K562 (cell line): ENCODE results near the gene TSPYL6.

ENCODE experiments used
- ATF6 ChIP-seq: sonication (generic); formaldehyde crosslinking; IDR thresholded peaks from 2 replicates; pipeline ENCODE4 v1.4.0; 2020; ENCODE audit warnings: mild to moderate bottlenecking, missing genetic modification reagents
- BRD4 ChIP-seq: fragments of 200-600 bp; sonication (generic); IDR thresholded peaks from 2 replicates; pipeline ENCODE4 v1.6.1; 2017; ENCODE audit warnings: inconsistent platforms
- FOXM1 ChIP-seq, 2 experiments: fragments of 450-650 bp in 1 of 2; sonication (generic) in 1 of 2; formaldehyde crosslinking in 1 of 2; IDR thresholded peaks; 2 replicates each; pipeline versions ENCODE4 v1.6.1 to v1.9.0; 2017 to 2022; ENCODE audit warnings: low read depth in 2 of 2, mild to moderate bottlenecking in 2 of 2, missing genetic modification reagents in 1 of 2, moderate library complexity in 1 of 2
- RFX5 ChIP-seq: IDR thresholded peaks from 2 replicates; pipeline ENCODE4 v1.6.1; 2011; ENCODE audit warnings: low read depth, mild to moderate bottlenecking, improper control_type of control experiment, low read length
- ZNF217 ChIP-seq: sonication (generic); formaldehyde crosslinking; IDR thresholded peaks from 2 replicates; pipeline ENCODE4 v1.8.0; 2022; ENCODE audit warnings: mild to moderate bottlenecking, missing genetic modification reagents
- TF ChIP-seq, protein P1 (sequence below), 2 experiments: fragments of 450-650 bp in 1 of 2; sonication (generic) in 1 of 2; formaldehyde crosslinking in 1 of 2; IDR thresholded peaks in 1 of 2; conservative IDR thresholded peaks in 1 of 2; 2 replicates each; pipeline versions ENCODE4 v1.6.1 to v1.8.1; 2016 to 2023; ENCODE audit warnings: mild to moderate bottlenecking in 2 of 2, moderate library complexity in 2 of 2, inconsistent platforms in 1 of 2, missing genetic modification reagents in 1 of 2

- TF ChIP-seq ZNF217 (no peak), FOXM1 (IDR thresholded peaks at IDR 0.05; ENCODE audit: low read depth) (no peak), FOXM1 (CRISPR knock-in tag; IDR thresholded peaks at IDR 0.05; ENCODE audit: low read depth) (no peak), ATF6 (CRISPR knock-in tag) (no peak), RFX5 (no peak), BRD4 (no peak)
- TF ChIP-seq, protein P1, sequence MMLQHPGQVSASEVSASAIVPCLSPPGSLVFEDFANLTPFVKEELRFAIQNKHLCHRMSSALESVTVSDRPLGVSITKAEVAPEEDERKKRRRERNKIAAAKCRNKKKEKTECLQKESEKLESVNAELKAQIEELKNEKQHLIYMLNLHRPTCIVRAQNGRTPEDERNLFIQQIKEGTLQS (IDR thresholded peaks at IDR 0.05): no peak
- TF ChIP-seq, protein P1 (CRISPR knock-in tag; conservative IDR thresholded peaks at IDR 0.05): no peak
Observed at GRCh38 chr2:54240515-54241469, 15.2 kb downstream of the TSPYL6 start.
